Measurements from ENCODE around the gene UNCX. TPM values are rescaled to one million over a fixed set of nuclear protein-coding genes. Genes with fewer than 3 reads are reported as not detected.

The UNCX gene
- not detected for total RNA-seq

DNA sequence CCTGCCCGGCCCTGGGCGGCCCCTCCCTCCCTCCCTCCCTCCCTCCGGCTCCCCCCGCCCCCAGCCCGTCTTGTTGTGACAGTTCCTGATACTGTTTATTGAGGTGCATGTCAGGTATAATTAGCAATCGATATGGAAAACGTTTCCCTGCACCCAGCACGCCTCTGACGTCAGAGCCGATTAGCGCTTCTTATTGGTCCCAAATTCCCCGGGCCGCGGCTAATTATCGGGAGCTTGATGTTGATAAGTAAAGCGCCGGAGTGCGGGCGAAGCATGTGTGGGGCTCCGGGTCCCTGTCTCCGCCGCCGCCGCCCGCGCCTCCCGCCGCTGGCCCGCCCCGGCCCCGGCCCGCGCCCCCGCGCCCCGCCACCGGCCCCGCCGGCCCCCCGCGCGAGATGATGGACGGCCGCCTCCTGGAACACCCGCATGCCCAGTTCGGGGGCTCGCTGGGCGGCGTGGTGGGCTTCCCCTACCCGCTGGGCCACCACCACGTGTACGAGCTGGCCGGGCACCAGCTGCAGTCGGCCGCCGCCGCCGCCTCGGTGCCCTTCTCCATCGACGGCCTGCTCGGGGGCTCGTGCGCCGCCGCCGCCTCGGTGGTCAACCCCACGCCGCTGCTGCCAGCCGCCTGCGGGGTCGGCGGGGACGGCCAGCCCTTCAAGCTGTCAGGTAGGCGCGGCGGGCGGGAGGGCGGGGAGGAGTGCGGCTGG is at the start of gene UNCX:
UNCX (plus strand) TSS at position 250 of the 710 bp plus-strand sequence; CDS start at position 396, 146 bp downstream.

Other genes with a start within 250 kb of the UNCX start
- gene CYP2W1, start 249.7 kb upstream of the UNCX start, total RNA-seq, result not detected
- gene GPR146, start 188.3 kb upstream of the UNCX start, total RNA-seq, result 1 to 10 TPM; 8.7 to 9.8 TPM
- gene GPER1, start 144.8 kb upstream of the UNCX start, total RNA-seq, result under 1 TPM; 0.10 to 0.22 TPM
- gene ZFAND2A, start 72.7 kb upstream of the UNCX start, total RNA-seq, result 10 to 100 TPM; 26.2 to 26.7 TPM
- 1 to 10 TPM; 2.0 TPM for gene MICALL2, start 226.6 kb downstream of the UNCX start, total RNA-seq

Measured in activated naive CD4-positive, alpha-beta T cell treated with anti-CD3 and anti-CD28 coated beads, Interleukin-2, amount 10 ng/mL, durations not matched to agents 5 hours and 36 hours (primary cell).